ENCODE measurements around the gene UGT2B10.

DNA sequence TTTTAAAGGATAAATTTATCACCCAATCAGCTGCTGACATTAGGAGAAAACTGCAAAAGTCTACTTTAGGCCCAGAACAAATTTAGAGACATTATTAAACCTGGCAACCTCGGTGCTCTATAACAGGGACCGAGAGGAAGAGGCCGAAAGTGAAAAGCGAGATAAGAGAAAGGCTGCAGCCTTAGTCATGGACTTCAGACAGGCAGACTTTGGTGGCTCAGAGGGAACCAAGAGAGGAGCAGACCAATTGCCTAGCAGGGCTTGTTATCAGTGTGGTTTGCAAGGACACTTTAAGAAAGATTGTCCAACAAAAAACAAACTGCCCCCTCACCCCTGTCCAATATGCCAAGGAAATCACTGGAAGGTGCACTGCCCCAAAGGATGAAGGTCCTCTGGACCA is 12.8 kb upstream of the UGT2B10 start:
- no peak for TF ChIP-seq CTCF (IDR thresholded peaks at IDR 0.05)
- no peak for TF ChIP-seq POLR2A (IDR thresholded peaks at IDR 0.05)

All from lower leg skin (tissue), 3 donors.